ENCODE data around the gene TMEM147.

GRCh38 chr19:35501684-35502083 lies 43.7 kb upstream of the TMEM147 start:
- TF ChIP-seq CTCF (IDR thresholded peaks at IDR 0.05; ENCODE audit: insufficient read depth, low read depth, low read length) (no peak), EZH2 (IDR thresholded peaks at IDR 0.05; ENCODE audit: insufficient read depth, low read length) (no peak)
